Esophagus muscularis mucosa (tissue), 3 donors: ENCODE results near the gene CAMK1G.

Source experiments
- POLR2A ChIP-seq: fragments of 450-650 bp; IDR thresholded peaks from one replicate; pipeline ENCODE4 v1.6.1; 2017; ENCODE audit warnings: antibody characterized with exemption, moderate library complexity, mild to moderate bottlenecking, low read depth
- POLR2AphosphoS5 ChIP-seq, 2 donors: sonication (generic); formaldehyde crosslinking; IDR thresholded peaks; one replicate each; pipeline ENCODE4 v1.6.1; 2017; ENCODE audit warnings: antibody characterized with exemption in 2 of 2
- TF ChIP-seq, protein P1 (sequence below), 3 experiments: fragments of 200-600 bp in 2 of 3; fragments of 450-650 bp in 1 of 3; sonication (generic) in 2 of 3; IDR thresholded peaks; one replicate each; pipeline ENCODE4 v1.5.1; 2017 to 2019; ENCODE audit warnings: antibody characterized with exemption in 3 of 3, mild to moderate bottlenecking in 2 of 3, moderate library complexity in 1 of 3

DNA sequence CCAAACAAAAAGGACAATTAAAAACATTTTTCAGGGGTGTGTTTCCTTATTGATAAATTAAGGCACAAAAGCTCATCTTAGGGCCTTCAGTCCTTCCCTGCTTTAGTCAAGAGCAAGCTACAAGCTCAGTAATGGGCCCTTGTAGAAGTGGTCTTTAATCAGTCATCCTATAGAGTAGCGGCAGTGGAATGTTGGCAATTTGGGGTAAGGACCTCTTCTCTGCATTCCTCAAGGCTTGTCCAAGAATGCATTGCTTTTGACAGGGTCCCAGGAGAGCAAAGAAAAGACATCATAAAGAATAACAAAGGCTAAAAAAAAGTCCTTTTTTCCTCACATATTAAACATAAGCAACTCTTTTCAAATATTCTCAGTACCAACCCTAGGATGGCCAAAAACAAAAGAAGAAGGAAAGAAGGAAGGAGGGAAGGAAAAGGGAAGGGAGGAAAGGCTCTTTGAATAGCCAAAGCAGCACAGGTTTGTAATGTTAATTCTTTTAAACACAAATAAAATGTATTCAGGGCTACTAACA is 27.3 kb upstream of the CAMK1G start:
- no peak for TF ChIP-seq POLR2AphosphoS5 (IDR thresholded peaks at IDR 0.05)
- TF ChIP-seq, protein P1, sequence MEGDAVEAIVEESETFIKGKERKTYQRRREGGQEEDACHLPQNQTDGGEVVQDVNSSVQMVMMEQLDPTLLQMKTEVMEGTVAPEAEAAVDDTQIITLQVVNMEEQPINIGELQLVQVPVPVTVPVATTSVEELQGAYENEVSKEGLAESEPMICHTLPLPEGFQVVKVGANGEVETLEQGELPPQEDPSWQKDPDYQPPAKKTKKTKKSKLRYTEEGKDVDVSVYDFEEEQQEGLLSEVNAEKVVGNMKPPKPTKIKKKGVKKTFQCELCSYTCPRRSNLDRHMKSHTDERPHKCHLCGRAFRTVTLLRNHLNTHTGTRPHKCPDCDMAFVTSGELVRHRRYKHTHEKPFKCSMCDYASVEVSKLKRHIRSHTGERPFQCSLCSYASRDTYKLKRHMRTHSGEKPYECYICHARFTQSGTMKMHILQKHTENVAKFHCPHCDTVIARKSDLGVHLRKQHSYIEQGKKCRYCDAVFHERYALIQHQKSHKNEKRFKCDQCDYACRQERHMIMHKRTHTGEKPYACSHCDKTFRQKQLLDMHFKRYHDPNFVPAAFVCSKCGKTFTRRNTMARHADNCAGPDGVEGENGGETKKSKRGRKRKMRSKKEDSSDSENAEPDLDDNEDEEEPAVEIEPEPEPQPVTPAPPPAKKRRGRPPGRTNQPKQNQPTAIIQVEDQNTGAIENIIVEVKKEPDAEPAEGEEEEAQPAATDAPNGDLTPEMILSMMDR (IDR thresholded peaks at IDR 0.05) = no peak
- TF ChIP-seq POLR2A = no peak
